GM19239 (cell line): Measurements from ENCODE around the gene MPPED1.

Experiments
- DNase-seq: peaks from one replicate; pipeline ENCODE4 v3.0.0; 2011; ENCODE audit warnings: low spot score; ENCODE audit not compliant: insufficient read length
- FAIRE-seq: peaks from 2 replicates; lab custom pipeline; 2011; peaks lifted over from hg19 to GRCh38; lab: Jason Lieb, UNC

MPPED1 gene

DNA sequence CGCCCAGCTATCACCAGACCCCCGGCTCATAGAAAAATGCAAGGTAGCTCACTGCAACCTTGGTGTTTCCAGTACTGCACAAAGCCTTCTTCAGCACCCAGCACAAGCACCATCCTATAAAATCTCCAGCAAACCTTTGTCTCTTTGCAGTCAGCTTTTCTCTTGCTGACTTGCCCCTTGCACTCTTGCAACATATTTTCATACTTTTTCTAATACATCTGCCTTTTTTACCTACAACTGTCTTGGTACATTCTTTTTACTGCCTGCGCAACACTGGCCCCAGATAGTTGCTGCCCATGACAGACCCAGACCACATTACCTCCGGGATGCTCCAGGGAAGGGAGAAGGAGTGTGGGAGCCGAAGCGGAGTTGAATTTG lies 142.4 kb downstream of the MPPED1 start:
- DNase-seq: no peak
- no peak for FAIRE-seq

DNA sequence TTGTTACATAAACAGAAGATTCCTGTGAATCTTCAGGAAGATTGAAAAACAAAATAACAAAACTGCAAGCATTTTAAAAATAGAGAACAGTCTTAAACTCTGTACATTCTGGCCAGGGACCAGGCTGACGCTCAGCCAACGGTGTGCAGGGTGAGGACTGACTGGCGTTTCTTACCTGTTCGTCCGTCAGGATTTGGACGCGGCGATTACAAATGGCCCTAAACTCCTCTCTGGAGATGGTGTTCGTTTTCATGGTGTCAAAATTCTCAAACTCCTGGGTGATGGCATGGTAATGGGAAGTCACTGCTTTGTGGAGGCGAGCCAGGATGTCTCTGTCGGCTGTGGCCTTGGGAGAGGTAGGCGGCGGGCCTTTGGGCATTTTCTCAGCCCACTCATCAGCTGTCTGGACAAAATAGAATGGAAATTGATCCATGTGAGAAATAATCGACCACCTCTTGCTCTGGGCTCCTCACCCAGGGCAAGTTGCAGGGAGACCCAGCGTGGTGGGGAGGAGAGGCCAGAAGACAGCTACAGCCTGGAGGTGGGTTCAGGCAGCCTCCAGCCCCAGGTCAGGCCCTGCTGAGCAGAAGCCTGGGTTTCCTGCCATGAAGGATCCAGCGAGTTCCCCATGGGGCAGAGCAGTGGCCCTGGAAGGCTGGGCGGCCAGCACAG lies 143.0 kb downstream of the MPPED1 start:
- FAIRE-seq (no peak), DNase-seq (no peak)

GRCh38 chr22:43555561-43556515 lies 144.0 kb downstream of the MPPED1 start:
- FAIRE-seq (no peak), DNase-seq (no peak)
